Endodermal cell (in vitro differentiated cells): ENCODE data around the gene SORCS1. TPM values are rescaled to one million over a fixed set of nuclear protein-coding genes. Genes with fewer than 3 reads are reported as not detected.
A peak's percentile ranks its signal among the peaks of the same experiment; 100 is the strongest.

Experiments used
- DNase-seq: peaks from one replicate; pipeline ENCODE4 v3.0.0-alpha.2; 2017
- H3K27ac ChIP-seq: 2 replicates; pipeline ENCODE4 v1.5.1; 2013; ENCODE audit warnings: mild to moderate bottlenecking, low read depth, low read length, moderate library complexity
- H3K27me3 ChIP-seq: 2 replicates; pipeline ENCODE4 v1.6.1; 2013; ENCODE audit warnings: mild to moderate bottlenecking, low read length, moderate library complexity; ENCODE audit not compliant: insufficient read depth, control insufficient read depth, poor library complexity, severe bottlenecking
- H3K36me3 ChIP-seq: 2 replicates; pipeline ENCODE4 v1.7.0; 2013; ENCODE audit warnings: mild to moderate bottlenecking, low read length, moderate library complexity; ENCODE audit not compliant: control insufficient read depth, insufficient read depth
- H3K4me1 ChIP-seq: one replicate; pipeline ENCODE4 v1.7.0; 2013; ENCODE audit warnings: low read length; ENCODE audit not compliant: control insufficient read depth, insufficient read depth
- H3K4me3 ChIP-seq: 2 replicates; pipeline ENCODE4 v1.5.1; 2013; ENCODE audit warnings: mild to moderate bottlenecking, low read length, moderate library complexity
- H3K9ac ChIP-seq: 2 replicates; pipeline ENCODE4 v1.6.1; 2013; ENCODE audit warnings: mild to moderate bottlenecking, low read length, moderate library complexity; ENCODE audit not compliant: poor library complexity, severe bottlenecking; ENCODE audit errors: extremely low read depth
- H3K9me3 ChIP-seq: 2 replicates; pipeline ENCODE4 v1.6.1; 2013; ENCODE audit warnings: mild to moderate bottlenecking, low read length, moderate library complexity; ENCODE audit not compliant: control insufficient read depth
- H3K27ac Mint-ChIP-seq: 2 replicates; pipeline ENCODE4 v1.8.0; 2020; ENCODE audit warnings: mixed read lengths
- H3K27me3 Mint-ChIP-seq: 2 replicates; pipeline ENCODE4 v1.8.0; 2021; ENCODE audit warnings: mild to moderate bottlenecking, mixed read lengths; ENCODE audit not compliant: insufficient read depth
- H3K36me3 Mint-ChIP-seq: 2 replicates; pipeline ENCODE4 v1.8.0; 2020; ENCODE audit warnings: low read depth, mixed read lengths
- H3K4me1 Mint-ChIP-seq: 2 replicates; pipeline ENCODE4 v1.8.0; 2020; ENCODE audit warnings: mixed read lengths
- H3K4me3 Mint-ChIP-seq: 2 replicates; pipeline ENCODE4 v1.8.0; 2020; ENCODE audit warnings: mild to moderate bottlenecking, moderate library complexity, mixed read lengths
- H3K9me3 Mint-ChIP-seq: 2 replicates; pipeline ENCODE4 v1.8.0; 2020; ENCODE audit warnings: mild to moderate bottlenecking, mixed read lengths
- WGBS, 2 experiments: methylation state at CpG; one replicate each; pipeline versions ENCODE4 v1.1.5 to v1.1.7; 2013; ENCODE audit warnings: missing lambda C conversion rate in 2 of 2, mixed read lengths in 1 of 2; ENCODE audit not compliant: insufficient coverage in 1 of 2, insufficient read length in 1 of 2; 5-methylcytosine and 5-hydroxymethylcytosine counted together
- total RNA-seq, 2 donors: library from RNA; stranded (reverse); fragmentation: NEBNext Ultra II Directional in 1 of 2; extraction: Animal tissue kit (Norgen Biotek cat#: 25700) in 1 of 2; gene quantifications; 2 replicates in 1 of 2; 3 replicates in 1 of 2; pipeline ENCODE4 v1.2.1, GENCODE V29; 2021
- TF ChIP-seq, protein P1 (sequence below): fragments of 200-600 bp; sonication (generic); conservative IDR thresholded peaks from 2 replicates; pipeline ENCODE4 v1.5.0; 2021; ENCODE audit warnings: antibody characterized with exemption, mild to moderate bottlenecking

SORCS1 gene
- total RNA-seq, 2 donors from 2014 or later, result 57.4 to 79.6 TPM

DNA sequence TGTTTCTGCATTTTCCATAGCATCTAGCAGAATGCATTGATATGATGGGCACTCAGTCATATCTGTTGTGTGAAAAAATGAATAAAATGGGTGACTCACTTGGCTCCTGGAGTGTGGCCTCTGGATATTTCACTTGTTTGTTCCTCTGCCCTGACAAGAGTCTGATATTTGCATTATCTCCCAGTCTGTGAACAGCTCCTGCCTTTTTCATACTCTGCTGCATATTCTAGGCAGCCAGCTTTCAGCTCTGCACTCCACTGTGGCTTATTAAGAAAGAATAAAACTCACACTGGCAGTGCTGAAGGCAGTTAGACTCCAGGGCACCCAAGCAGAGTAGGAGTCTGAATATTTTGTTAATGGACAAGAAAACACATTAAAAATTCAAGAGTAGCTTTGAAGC, 623.9 kb downstream of the SORCS1 start:
- Mint-ChIP-seq H3K4me3 (no peak overlapping the region), H3K36me3 (no peaks in the 10 kb centered on the region), H3K27me3 (peaks cover 38% of the 10 kb centered on the region), H3K4me1 (no peaks in the 10 kb centered on the region), H3K27ac (no peak overlapping the region), H3K9me3 (peaks cover 2% of the 10 kb centered on the region)
- no peak overlapping the region for H3K4me3 ChIP-seq
- DNase-seq, result no peak
- TF ChIP-seq, protein P1, sequence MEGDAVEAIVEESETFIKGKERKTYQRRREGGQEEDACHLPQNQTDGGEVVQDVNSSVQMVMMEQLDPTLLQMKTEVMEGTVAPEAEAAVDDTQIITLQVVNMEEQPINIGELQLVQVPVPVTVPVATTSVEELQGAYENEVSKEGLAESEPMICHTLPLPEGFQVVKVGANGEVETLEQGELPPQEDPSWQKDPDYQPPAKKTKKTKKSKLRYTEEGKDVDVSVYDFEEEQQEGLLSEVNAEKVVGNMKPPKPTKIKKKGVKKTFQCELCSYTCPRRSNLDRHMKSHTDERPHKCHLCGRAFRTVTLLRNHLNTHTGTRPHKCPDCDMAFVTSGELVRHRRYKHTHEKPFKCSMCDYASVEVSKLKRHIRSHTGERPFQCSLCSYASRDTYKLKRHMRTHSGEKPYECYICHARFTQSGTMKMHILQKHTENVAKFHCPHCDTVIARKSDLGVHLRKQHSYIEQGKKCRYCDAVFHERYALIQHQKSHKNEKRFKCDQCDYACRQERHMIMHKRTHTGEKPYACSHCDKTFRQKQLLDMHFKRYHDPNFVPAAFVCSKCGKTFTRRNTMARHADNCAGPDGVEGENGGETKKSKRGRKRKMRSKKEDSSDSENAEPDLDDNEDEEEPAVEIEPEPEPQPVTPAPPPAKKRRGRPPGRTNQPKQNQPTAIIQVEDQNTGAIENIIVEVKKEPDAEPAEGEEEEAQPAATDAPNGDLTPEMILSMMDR, result no peak
- H3K9me3 ChIP-seq, result peaks cover 8% of the 10 kb centered on the region
- no peak overlapping the region for H3K27ac ChIP-seq
- no peak overlapping the region for H3K9ac ChIP-seq
- no peaks in the 10 kb centered on the region for H3K27me3 ChIP-seq
- H3K36me3 ChIP-seq, result no peaks in the 10 kb centered on the region
- no peaks in the 10 kb centered on the region for H3K4me1 ChIP-seq

DNA sequence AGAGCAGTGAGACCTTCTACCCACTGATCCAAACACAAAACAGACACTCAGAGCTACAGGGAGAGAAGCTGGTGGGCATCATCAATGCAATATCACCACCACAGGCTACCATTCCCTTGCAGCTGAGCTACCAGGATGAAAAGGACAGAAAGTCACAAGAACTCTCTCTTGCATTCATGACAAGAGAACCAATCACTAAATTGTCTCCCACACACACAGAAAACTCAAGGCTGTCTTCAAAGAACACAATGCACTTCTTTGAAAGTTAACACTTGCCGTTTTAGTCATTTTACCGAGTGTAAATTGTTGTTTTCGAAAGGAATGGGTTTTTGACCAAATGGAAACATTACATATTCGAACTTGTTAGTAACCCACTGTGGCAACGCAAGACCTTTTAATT, 626.6 kb downstream of the SORCS1 start:
- Mint-ChIP-seq H3K4me3 (no peak overlapping the region), H3K27ac (no peak overlapping the region), H3K4me1 (no peaks in the 10 kb centered on the region), H3K27me3 (peaks cover 58% of the 10 kb centered on the region), H3K9me3 (peaks cover 12% of the 10 kb centered on the region), H3K36me3 (no peaks in the 10 kb centered on the region)
- no peaks in the 10 kb centered on the region for H3K36me3 ChIP-seq
- no peak for DNase-seq
- H3K4me3 ChIP-seq, result no peak overlapping the region
- peaks cover 7% of the 10 kb centered on the region for H3K27me3 ChIP-seq
- no peak overlapping the region for H3K27ac ChIP-seq
- H3K9ac ChIP-seq, result no peak overlapping the region
- peaks cover 36% of the 10 kb centered on the region for H3K9me3 ChIP-seq
- no peaks in the 10 kb centered on the region for H3K4me1 ChIP-seq
- TF ChIP-seq, protein P1, result no peak
- 73 to 83% methylated on average over 5 of the region's 5 CpGs for WGBS, 2 experiments

DNA sequence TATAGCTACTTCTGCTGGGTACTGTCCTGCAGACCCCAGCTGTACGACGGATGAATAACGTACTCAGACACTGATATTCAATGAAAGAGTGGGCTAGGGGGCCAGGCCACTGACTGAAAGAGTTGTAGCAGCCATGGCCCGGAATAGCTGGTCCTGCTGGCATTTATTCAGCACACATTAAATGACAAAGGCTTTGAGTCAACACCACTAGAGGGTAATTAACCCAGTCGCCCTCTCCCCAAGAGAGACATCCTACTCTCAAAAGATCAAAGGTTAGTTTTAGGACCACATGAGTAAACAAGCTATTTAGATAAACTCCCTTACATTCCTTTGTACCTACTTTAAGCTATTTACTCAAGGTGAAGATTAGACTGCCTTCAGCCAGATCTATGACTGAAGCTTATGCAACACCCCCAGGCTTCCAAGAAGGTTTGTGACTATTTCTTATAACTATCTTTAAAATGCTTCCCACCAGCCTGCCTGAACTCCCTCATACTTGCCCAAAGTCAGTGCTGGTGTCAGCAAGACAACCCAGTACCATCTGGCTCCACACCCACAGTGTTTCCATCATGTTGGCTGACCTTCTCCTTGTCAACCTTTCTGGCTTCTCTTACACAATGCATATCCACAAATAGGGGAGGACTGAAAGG, 629.1 kb downstream of the SORCS1 start:
- Histone ChIP-seq H3K9ac (no peak overlapping the region), H3K36me3 (no peaks in the 10 kb centered on the region), H3K27me3 (peaks cover 15% of the 10 kb centered on the region), H3K4me3 (peak overlapping the region; percentile 63), H3K27ac (no peak overlapping the region), H3K9me3 (peaks cover 36% of the 10 kb centered on the region), H3K4me1 (no peaks in the 10 kb centered on the region)
- Mint-ChIP-seq H3K4me3 (no peak overlapping the region), H3K4me1 (no peaks in the 10 kb centered on the region), H3K9me3 (peaks cover 12% of the 10 kb centered on the region), H3K27me3 (peaks cover 77% of the 10 kb centered on the region), H3K27ac (no peak overlapping the region), H3K36me3 (no peaks in the 10 kb centered on the region)
- TF ChIP-seq, protein P1, result no peak
- 47 to 65% methylated on average over 4 to 5 of the region's 5 CpGs for WGBS, 2 experiments
- peak; percentile 59 for DNase-seq
